T1000 (cell line): Measurements from ENCODE around the gene MIOS.
"Not testable (repeated sequence)": the region's sequence is repeated elsewhere in the genome, so short reads cannot be mapped to it uniquely, and the experiment has no call there.

Experiments
- DNase-seq: peaks from one replicate; lab custom pipeline; 2025; ENCODE audit warnings: mixed read lengths; lab: John Stamatoyannopoulos, UW

The MIOS gene

GRCh38 chr7:7647495-7648036 lies 80.9 kb downstream of the MIOS start:
- no peak for DNase-seq

- DNase-seq: no peak
These were observed 84.1 kb downstream of the MIOS start for GRCh38 chr7:7650682-7651206.

GRCh38 chr7:7651479-7651878 lies 84.8 kb downstream of the MIOS start:
- DNase-seq: no peak

GRCh38 chr7:7652798-7653540 lies 86.3 kb downstream of the MIOS start:
- no peak for DNase-seq

- no peak for DNase-seq
These were observed 87.0 kb downstream of the MIOS start for GRCh38 chr7:7653593-7654187.

GRCh38 chr7:7654964-7655715 lies 88.5 kb downstream of the MIOS start:
- no peak for DNase-seq

- not testable (repeated sequence) for DNase-seq
These were observed 89.8 kb downstream of the MIOS start for GRCh38 chr7:7656459-7656858.
